ENCODE data around the gene C2CD5. TPM values are rescaled to one million over a fixed set of nuclear protein-coding genes. Genes with fewer than 3 reads are reported as not detected.

C2CD5 gene
- total and polyA plus RNA-seq, 2 of the 13 experiments (the other 11 are each of a cell fraction or from before 2014, with no cell fraction given) = 12.6 to 14.6 TPM

DNA sequence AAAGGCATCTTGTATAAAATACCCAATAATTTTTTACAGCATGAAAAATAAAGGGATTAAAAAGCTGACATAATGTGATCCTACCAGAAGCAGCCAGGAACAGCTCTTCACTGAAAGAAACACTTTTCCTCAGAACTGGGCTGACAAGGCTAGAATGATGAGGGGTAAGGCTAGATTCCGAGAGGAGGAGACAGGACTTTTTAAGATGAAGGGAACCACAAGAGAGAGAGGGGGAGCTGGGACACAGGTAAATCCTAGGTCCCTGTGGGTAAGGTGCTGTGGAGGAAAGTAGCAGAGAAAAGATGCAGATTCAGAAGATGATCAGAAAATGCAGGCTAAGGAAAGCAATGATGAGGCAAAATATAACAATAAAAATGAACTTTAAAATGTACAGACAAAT is 29.5 kb downstream of the C2CD5 start (continued):
- TF ChIP-seq ARID4A (CRISPR knock-in tag; IDR thresholded peaks at IDR 0.05; ENCODE audit: borderline replicate concordance) = no peak
- TF ChIP-seq ZNF274 (CRISPR knock-in tag; IDR thresholded peaks at IDR 0.05) = no peak
- TF ChIP-seq ZNF691 (CRISPR knock-in tag; IDR thresholded peaks at IDR 0.05; ENCODE audit: borderline replicate concordance, low read depth) = no peak
- no peak for TF ChIP-seq CHCHD3 (CRISPR knock-in tag; IDR thresholded peaks at IDR 0.05)
- TF ChIP-seq CERS6 (CRISPR knock-in tag; IDR thresholded peaks at IDR 0.05) = no peak
- TF ChIP-seq GABPB1 (CRISPR knock-in tag; IDR thresholded peaks at IDR 0.05) = no peak
- TF ChIP-seq GFI1 (CRISPR knock-in tag; IDR thresholded peaks at IDR 0.05; ENCODE audit: borderline replicate concordance) = no peak
- no peak for TF ChIP-seq ATM (IDR thresholded peaks at IDR 0.05; ENCODE audit: borderline replicate concordance)
- no peak for TF ChIP-seq KLF6 (CRISPR knock-in tag; IDR thresholded peaks at IDR 0.05)
